Stimulated activated CD4-positive, alpha-beta T cell treated with anti-CD3 and anti-CD28 coated beads, Interleukin-1b, Interleukin-23, amount 100 ng/mL, for 4 hours (primary cell): Measurements from ENCODE around the gene NTSR1.

Experiments
- DNase-seq, 2 donors: peaks; one replicate each; pipeline ENCODE4 v3.0.0-alpha.2; 2020; ENCODE audit warnings: low read depth in 2 of 2

The NTSR1 gene

GRCh38 chr20:62709537-62709905, 885 bp downstream of the NTSR1 start:
- no peak for DNase-seq

GRCh38 chr20:62710221-62710885, 1.7 kb downstream of the NTSR1 start:
- no peak for DNase-seq

GRCh38 chr20:62710886-62711702, 2.5 kb downstream of the NTSR1 start:
- DNase-seq, result no peak

- DNase-seq, result no peak
Observed at GRCh38 chr20:62711703-62712101, 3.1 kb downstream of the NTSR1 start.

GRCh38 chr20:62712606-62713005, 4.0 kb downstream of the NTSR1 start:
- no peak for DNase-seq

- no peak for DNase-seq
Observed at GRCh38 chr20:62714006-62714405, 5.4 kb downstream of the NTSR1 start.

GRCh38 chr20:62714799-62715198, 6.2 kb downstream of the NTSR1 start:
- DNase-seq, result no peak

GRCh38 chr20:62715201-62715600, 6.6 kb downstream of the NTSR1 start:
- no peak for DNase-seq

- DNase-seq, result no peak
Observed at GRCh38 chr20:62716198-62716940, 7.7 kb downstream of the NTSR1 start.

- no peak for DNase-seq
Observed at GRCh38 chr20:62716941-62717310, 8.3 kb downstream of the NTSR1 start.

GRCh38 chr20:62717933-62718332, 9.3 kb downstream of the NTSR1 start:
- DNase-seq, result no peak

- no peak for DNase-seq
Observed at GRCh38 chr20:62718546-62718945, 9.9 kb downstream of the NTSR1 start.

- no peak for DNase-seq
Observed at GRCh38 chr20:62719250-62719935, 10.8 kb downstream of the NTSR1 start.

GRCh38 chr20:62721511-62722370, 13.1 kb downstream of the NTSR1 start:
- DNase-seq, result no peak

GRCh38 chr20:62722627-62723026, 14.0 kb downstream of the NTSR1 start:
- no peak for DNase-seq

GRCh38 chr20:62723351-62723750, 14.7 kb downstream of the NTSR1 start:
- no peak for DNase-seq

GRCh38 chr20:62723768-62724450, 15.3 kb downstream of the NTSR1 start:
- no peak for DNase-seq

GRCh38 chr20:62724692-62725595, 16.3 kb downstream of the NTSR1 start:
- DNase-seq, result no peak

GRCh38 chr20:62725596-62726268, 17.1 kb downstream of the NTSR1 start:
- DNase-seq, result no peak
